ENCODE measurements around the gene KCTD17. TPM values are rescaled to one million over a fixed set of nuclear protein-coding genes. Genes with fewer than 3 reads are reported as not detected.

KCTD17 gene
- total RNA-seq, 1 experiment from 2014 or later: 19.8 TPM

- no peak for TF ChIP-seq CTCF (IDR thresholded peaks at IDR 0.05; ENCODE audit: unreplicated experiment)
- no peak overlapping the region for H3K4me3 Mint-ChIP-seq (ENCODE audit: low read depth, unreplicated experiment)
- no peak for DNase-seq
- intact Hi-C loops (cut with micrococcal nuclease; ENCODE audit: unreplicated experiment): no loop called here
- H3K4me1 Mint-ChIP-seq (ENCODE audit: low read depth, unreplicated experiment): peaks cover 32% of the 10 kb centered on the region
- no TSS peak for BruUV-seq (replicated peaks)
- H3K27ac Mint-ChIP-seq (ENCODE audit: unreplicated experiment): no peak overlapping the region
- CTCF ChIA-PET: interaction anchor here (0.6 to 4.5 kb wide), 3 partner anchors 13 to 547 kb away, joined by 3 to 46 read pairs (median 9); no protein-coding TSS in a partner anchor
- H3K9me3 Mint-ChIP-seq (ENCODE audit: low read depth, unreplicated experiment): no peaks in the 10 kb centered on the region
- H3K36me3 Mint-ChIP-seq (ENCODE audit: insufficient read depth, unreplicated experiment): peaks cover 3% of the 10 kb centered on the region
- no peaks in the 10 kb centered on the region for H3K27me3 Mint-ChIP-seq (ENCODE audit: unreplicated experiment)
These were observed 5.6 kb upstream of the KCTD17 start for GRCh38 chr22:37045958-37046357.

- intact Hi-C loops (cut with micrococcal nuclease; ENCODE audit: unreplicated experiment): no loop called here
- peaks cover 3% of the 10 kb centered on the region for H3K36me3 Mint-ChIP-seq (ENCODE audit: insufficient read depth, unreplicated experiment)
- H3K27ac Mint-ChIP-seq (ENCODE audit: unreplicated experiment): no peak overlapping the region
- peaks cover 26% of the 10 kb centered on the region for H3K4me1 Mint-ChIP-seq (ENCODE audit: low read depth, unreplicated experiment)
- H3K27me3 Mint-ChIP-seq (ENCODE audit: unreplicated experiment): no peaks in the 10 kb centered on the region
- no peak for TF ChIP-seq CTCF (IDR thresholded peaks at IDR 0.05; ENCODE audit: unreplicated experiment)
- H3K9me3 Mint-ChIP-seq (ENCODE audit: low read depth, unreplicated experiment): no peaks in the 10 kb centered on the region
- no TSS peak for BruUV-seq (replicated peaks)
- CTCF ChIA-PET: interaction anchor here (0.6 to 4.5 kb wide), 3 partner anchors 13 to 546 kb away, joined by 3 to 46 read pairs (median 9); no protein-coding TSS in a partner anchor
- DNase-seq: no peak
- H3K4me3 Mint-ChIP-seq (ENCODE audit: low read depth, unreplicated experiment): no peak overlapping the region
These were observed 5.0 kb upstream of the KCTD17 start for GRCh38 chr22:37046589-37046988.

- H3K27ac Mint-ChIP-seq (ENCODE audit: unreplicated experiment): no peak overlapping the region
- no peaks in the 10 kb centered on the region for H3K27me3 Mint-ChIP-seq (ENCODE audit: unreplicated experiment)
- DNase-seq: no peak
- CTCF ChIA-PET: interaction anchor here (4.5 kb wide), 1 partner anchor 14 kb away, joined by 46 read pairs; no protein-coding TSS in a partner anchor
- H3K4me3 Mint-ChIP-seq (ENCODE audit: low read depth, unreplicated experiment): no peak overlapping the region
- H3K9me3 Mint-ChIP-seq (ENCODE audit: low read depth, unreplicated experiment): no peaks in the 10 kb centered on the region
- BruUV-seq (replicated peaks): no TSS peak
- no peak for TF ChIP-seq CTCF (IDR thresholded peaks at IDR 0.05; ENCODE audit: unreplicated experiment)
- intact Hi-C loops (cut with micrococcal nuclease; ENCODE audit: unreplicated experiment): no loop called here
- peaks cover 5% of the 10 kb centered on the region for H3K36me3 Mint-ChIP-seq (ENCODE audit: insufficient read depth, unreplicated experiment)
- H3K4me1 Mint-ChIP-seq (ENCODE audit: low read depth, unreplicated experiment): peaks cover 23% of the 10 kb centered on the region
These were observed 4.5 kb upstream of the KCTD17 start for GRCh38 chr22:37047006-37047405.

GRCh38 chr22:37048133-37048532 lies 3.4 kb upstream of the KCTD17 start:
- Mint-ChIP-seq H3K36me3 (ENCODE audit: insufficient read depth, unreplicated experiment) (peaks cover 9% of the 10 kb centered on the region), H3K27me3 (ENCODE audit: unreplicated experiment) (no peaks in the 10 kb centered on the region), H3K27ac (ENCODE audit: unreplicated experiment) (no peak overlapping the region), H3K4me1 (ENCODE audit: low read depth, unreplicated experiment) (peaks cover 19% of the 10 kb centered on the region), H3K4me3 (ENCODE audit: low read depth, unreplicated experiment) (no peak overlapping the region), H3K9me3 (ENCODE audit: low read depth, unreplicated experiment) (no peaks in the 10 kb centered on the region)
- CTCF ChIA-PET: interaction anchor here (0.7 kb wide), 1 partner anchor 99 kb away, joined by 3 read pairs; no protein-coding TSS in a partner anchor
- intact Hi-C loops (cut with micrococcal nuclease; ENCODE audit: unreplicated experiment): no loop called here
- no peak for TF ChIP-seq CTCF (IDR thresholded peaks at IDR 0.05; ENCODE audit: unreplicated experiment)
- no peak for DNase-seq
- no TSS peak for BruUV-seq (replicated peaks)

All from Calu3 (cell line).